ENCODE data around the gene CD52. TPM values are rescaled to one million over a fixed set of nuclear protein-coding genes. Genes with fewer than 3 reads are reported as not detected.

The CD52 gene
- total RNA-seq, 5 donors from 2014 or later (not counting 1 experiment from before 2014, with no cell fraction given), result 994 to 1,121 (median 1,054) TPM

- Mint-ChIP-seq H3K9me3 (no peaks in the 10 kb centered on the region), H3K36me3 (peaks cover 18% of the 10 kb centered on the region), H3K27ac (peak overlapping the region; percentile 90 to 97), H3K4me1 (peaks cover 51 to 63% (median 52%) of the 10 kb centered on the region in 3 donors), H3K27me3 (no peaks in the 10 kb centered on the region), H3K4me3 (peak overlapping the region; percentile 20 to 49 (median 25))
- peak overlapping the region; percentile 72 for H3K27ac ChIP-seq (ENCODE audit: low read length)
- DNase-seq, result peak in 1 of 35 experiments; percentile 26
- peaks cover 29 to 58% of the 10 kb centered on the region in 2 experiments for H3K4me1 ChIP-seq (ENCODE audit: control insufficient read depth in 1 of 2, extremely low read depth in 1 of 2, insufficient read depth in 2 of 2, low read length in 2 of 2)
- H3K4me3 ChIP-seq (ENCODE audit: control insufficient read depth in 1 of 2, extremely low read depth in 1 of 2, low read length in 1 of 2), result no peak overlapping the region
- no peak for ATAC-seq (replicated peaks in 1 of 4)
- H3K27me3 ChIP-seq (replicated peaks in 1 of 2; ENCODE audit: control insufficient read depth in 2 of 2, extremely low read depth in 1 of 2, insufficient read depth in 2 of 2, low read length in 1 of 2), result no peaks in the 10 kb centered on the region
- POLR2A ChIA-PET, result no interaction called here
- H3K36me3 ChIP-seq (ENCODE audit: control insufficient read depth in 2 of 2, extremely low read depth in 1 of 2, insufficient read depth in 1 of 2, low read length in 1 of 2), result peaks cover 6 to 18% of the 10 kb centered on the region in 2 donors
- H3K9me3 ChIP-seq, result no peaks in the 10 kb centered on the region
- 26% methylated on average over 2 of the region's 2 CpGs for WGBS (ENCODE audit: insufficient coverage)
- CTCF ChIA-PET, result interaction anchor here (0.6 to 3.9 kb wide), 13 partner anchors 9 to 944 kb away, joined by 3 to 23 read pairs (median 4); partner anchors contain the start of genes CEP85 (in 1 of the 2), DHDDS (in 1 of the 2) and UBXN11 (in 1 of the 2)
Observed at GRCh38 chr1:26276432-26276838, 41.3 kb upstream of the CD52 start.

GRCh38 chr1:26277261-26277661 is 40.5 kb upstream of the CD52 start:
- Mint-ChIP-seq H3K27me3 (no peaks in the 10 kb centered on the region), H3K4me1 (peaks cover 57 to 70% (median 60%) of the 10 kb centered on the region in 3 donors), H3K36me3 (peaks cover 19% of the 10 kb centered on the region), H3K27ac (peak overlapping the region; percentile 90 to 97), H3K9me3 (no peaks in the 10 kb centered on the region), H3K4me3 (no peak overlapping the region)
- H3K27ac ChIP-seq (ENCODE audit: low read length), result peak overlapping the region; percentile 72
- no peaks in the 10 kb centered on the region for H3K9me3 ChIP-seq
- ATAC-seq (replicated peaks in 1 of 4) (no peak), DNase-seq (no peak)
- ChIA-PET CTCF (interaction anchor here in 1 of 2 donors (0.6 to 3.9 kb wide), 4 partner anchors 8 to 1046 kb away, joined by 3 to 23 read pairs (median 12); partner anchors contain the start of gene CEP85), POLR2A (no interaction called here)
- 92% methylated on average over 2 of the region's 3 CpGs for WGBS (ENCODE audit: insufficient coverage)
- H3K36me3 ChIP-seq (ENCODE audit: control insufficient read depth in 2 of 2, extremely low read depth in 1 of 2, insufficient read depth in 1 of 2, low read length in 1 of 2), result peaks cover 6 to 18% of the 10 kb centered on the region in 2 donors
- no peaks in the 10 kb centered on the region for H3K27me3 ChIP-seq (replicated peaks in 1 of 2; ENCODE audit: control insufficient read depth in 2 of 2, extremely low read depth in 1 of 2, insufficient read depth in 2 of 2, low read length in 1 of 2)
- H3K4me1 ChIP-seq (ENCODE audit: control insufficient read depth in 1 of 2, extremely low read depth in 1 of 2, insufficient read depth in 2 of 2, low read length in 2 of 2), result peaks cover 30 to 67% of the 10 kb centered on the region in 2 experiments
- no peak overlapping the region for H3K4me3 ChIP-seq (ENCODE audit: control insufficient read depth in 1 of 2, extremely low read depth in 1 of 2, low read length in 1 of 2)

- H3K4me3 Mint-ChIP-seq, result no peak overlapping the region
- no CpG with 5 or more reads among the region's 1 CpG for WGBS (ENCODE audit: insufficient coverage)
- peaks cover 21% of the 10 kb centered on the region for H3K36me3 Mint-ChIP-seq
- CTCF ChIA-PET, result interaction anchor here (0.6 to 3.2 kb wide), 5 partner anchors 43 to 1046 kb away, joined by 3 to 23 read pairs (median 4); partner anchors contain the start of gene CEP85 (in 1 of the 2)
- peak overlapping the region; percentile 72 for H3K27ac ChIP-seq (ENCODE audit: low read length)
- DNase-seq (no peak), ATAC-seq (replicated peaks in 1 of 4) (no peak)
- peaks cover 30 to 71% of the 10 kb centered on the region in 2 experiments for H3K4me1 ChIP-seq (ENCODE audit: control insufficient read depth in 1 of 2, extremely low read depth in 1 of 2, insufficient read depth in 2 of 2, low read length in 2 of 2)
- H3K27me3 ChIP-seq (replicated peaks in 1 of 2; ENCODE audit: control insufficient read depth in 2 of 2, extremely low read depth in 1 of 2, insufficient read depth in 2 of 2, low read length in 1 of 2), result no peaks in the 10 kb centered on the region
- H3K9me3 Mint-ChIP-seq, result no peaks in the 10 kb centered on the region
- H3K4me3 ChIP-seq (ENCODE audit: control insufficient read depth in 1 of 2, extremely low read depth in 1 of 2, low read length in 1 of 2), result no peak overlapping the region
- POLR2A ChIA-PET, result no interaction called here
- H3K27me3 Mint-ChIP-seq, result no peaks in the 10 kb centered on the region
- H3K36me3 ChIP-seq (ENCODE audit: control insufficient read depth in 2 of 2, extremely low read depth in 1 of 2, insufficient read depth in 1 of 2, low read length in 1 of 2), result peaks cover 9 to 21% of the 10 kb centered on the region in 2 donors
- H3K4me1 Mint-ChIP-seq, result peaks cover 60 to 74% (median 64%) of the 10 kb centered on the region in 3 donors
- H3K9me3 ChIP-seq, result no peaks in the 10 kb centered on the region
- peak overlapping the region; percentile 90 to 97 for H3K27ac Mint-ChIP-seq
Observed at GRCh38 chr1:26277719-26278118, 40.0 kb upstream of the CD52 start.

GRCh38 chr1:26278303-26278702 is 39.5 kb upstream of the CD52 start:
- ChIA-PET POLR2A (no interaction called here), CTCF (interaction anchor here (0.5 to 0.8 kb wide), 3 partner anchors 86 to 1411 kb away, joined by 3 to 6 read pairs (median 4); no protein-coding TSS in a partner anchor)
- Mint-ChIP-seq H3K27me3 (no peaks in the 10 kb centered on the region), H3K27ac (peak overlapping the region; percentile 90 to 97), H3K4me1 (peaks cover 66 to 80% (median 70%) of the 10 kb centered on the region in 3 donors), H3K9me3 (no peaks in the 10 kb centered on the region), H3K4me3 (peak overlapping the region; percentile 17 to 94 (median 90)), H3K36me3 (peaks cover 23% of the 10 kb centered on the region)
- Histone ChIP-seq H3K4me1 (ENCODE audit: control insufficient read depth in 1 of 2, extremely low read depth in 1 of 2, insufficient read depth in 2 of 2, low read length in 2 of 2) (peaks cover 31 to 77% of the 10 kb centered on the region in 2 experiments), H3K36me3 (ENCODE audit: control insufficient read depth in 2 of 2, extremely low read depth in 1 of 2, insufficient read depth in 1 of 2, low read length in 1 of 2) (peaks cover 10 to 20% of the 10 kb centered on the region in 2 donors), H3K4me3 (ENCODE audit: control insufficient read depth in 1 of 2, extremely low read depth in 1 of 2, low read length in 1 of 2) (no peak overlapping the region), H3K9me3 (no peaks in the 10 kb centered on the region), H3K27me3 (replicated peaks in 1 of 2; ENCODE audit: control insufficient read depth in 2 of 2, extremely low read depth in 1 of 2, insufficient read depth in 2 of 2, low read length in 1 of 2) (no peaks in the 10 kb centered on the region), H3K27ac (ENCODE audit: low read length) (peak overlapping the region; percentile 72)
- ATAC-seq (replicated peaks in 1 of 4), result no peak
- no peak for DNase-seq
- WGBS (ENCODE audit: insufficient coverage), result 66% methylated on average over 2 of the region's 4 CpGs

GRCh38 chr1:26278724-26279455 is 38.9 kb upstream of the CD52 start:
- H3K4me3 Mint-ChIP-seq, result peak overlapping the region; percentile 87 to 94 (median 90)
- CTCF ChIA-PET, result interaction anchor here (0.5 to 2.4 kb wide), 6 partner anchors 10 to 1410 kb away, joined by 3 to 16 read pairs (median 6); no protein-coding TSS in a partner anchor
- POLR2A ChIA-PET, result interaction anchor here in 1 of 2 donors (0.6 kb wide), 1 partner anchor 39 kb away, joined by 3 read pairs; the partner anchor contains the start of gene CD52
- peak overlapping the region; percentile 90 to 97 for H3K27ac Mint-ChIP-seq
- Histone ChIP-seq H3K4me1 (ENCODE audit: control insufficient read depth in 1 of 2, extremely low read depth in 1 of 2, insufficient read depth in 2 of 2, low read length in 2 of 2) (peaks cover 35 to 83% of the 10 kb centered on the region in 2 experiments), H3K27ac (ENCODE audit: low read length) (peak overlapping the region; percentile 72), H3K9me3 (no peaks in the 10 kb centered on the region), H3K27me3 (replicated peaks in 1 of 2; ENCODE audit: control insufficient read depth in 2 of 2, extremely low read depth in 1 of 2, insufficient read depth in 2 of 2, low read length in 1 of 2) (no peaks in the 10 kb centered on the region), H3K4me3 (ENCODE audit: control insufficient read depth in 1 of 2, extremely low read depth in 1 of 2, low read length in 1 of 2) (peak overlapping the region; percentile 82 to 92), H3K36me3 (ENCODE audit: control insufficient read depth in 2 of 2, extremely low read depth in 1 of 2, insufficient read depth in 1 of 2, low read length in 1 of 2) (peaks cover 15 to 21% of the 10 kb centered on the region in 2 donors)
- ATAC-seq (replicated peaks in 1 of 4) (no peak), DNase-seq (peak in 2 of 35 experiments; percentile 20 to 51)
- H3K36me3 Mint-ChIP-seq, result peaks cover 27% of the 10 kb centered on the region
- H3K4me1 Mint-ChIP-seq, result peaks cover 72 to 86% (median 76%) of the 10 kb centered on the region in 3 donors
- 39% methylated on average over 5 of the region's 9 CpGs for WGBS (ENCODE audit: insufficient coverage)
- no peaks in the 10 kb centered on the region for H3K9me3 Mint-ChIP-seq
- no peaks in the 10 kb centered on the region for H3K27me3 Mint-ChIP-seq

All from T-cell (primary cell).